NK-92 (cell line): ENCODE measurements around the gene APLP2.
"Not testable (repeated sequence)": the region's sequence is repeated elsewhere in the genome, so short reads cannot be mapped to it uniquely, and the experiment has no call there.

Experiments
- DNase-seq: peaks from one replicate; lab custom pipeline; 2025; ENCODE audit not compliant: unreplicated experiment; lab: John Stamatoyannopoulos, UW

The APLP2 gene

GRCh38 chr11:130165601-130166456 is 96.1 kb downstream of the APLP2 start:
- no peak for DNase-seq

GRCh38 chr11:130166457-130166784 is 96.7 kb downstream of the APLP2 start:
- no peak for DNase-seq

- DNase-seq: no peak
Measured at GRCh38 chr11:130167146-130167545, 97.5 kb downstream of the APLP2 start.

GRCh38 chr11:130168105-130168504 is 98.4 kb downstream of the APLP2 start:
- no peak for DNase-seq

- DNase-seq: no peak
Measured at GRCh38 chr11:130170345-130170744, 100.7 kb downstream of the APLP2 start.

- no peak for DNase-seq
Measured at GRCh38 chr11:130171534-130171933, 101.8 kb downstream of the APLP2 start.

GRCh38 chr11:130172001-130172400 is 102.3 kb downstream of the APLP2 start:
- DNase-seq: not testable (repeated sequence)

GRCh38 chr11:130174642-130175041 is 104.9 kb downstream of the APLP2 start:
- no peak for DNase-seq

- no peak for DNase-seq
Measured at GRCh38 chr11:130175898-130176297, 106.2 kb downstream of the APLP2 start.

GRCh38 chr11:130177782-130178181 is 108.1 kb downstream of the APLP2 start:
- no peak for DNase-seq

GRCh38 chr11:130178441-130179339 is 109.0 kb downstream of the APLP2 start:
- DNase-seq: no peak

GRCh38 chr11:130179396-130180306 is 110.0 kb downstream of the APLP2 start:
- no peak for DNase-seq

GRCh38 chr11:130180491-130180890 is 110.8 kb downstream of the APLP2 start:
- DNase-seq: no peak

GRCh38 chr11:130180896-130181294 is 111.2 kb downstream of the APLP2 start:
- no peak for DNase-seq

- no peak for DNase-seq
Measured at GRCh38 chr11:130181295-130182272, 111.9 kb downstream of the APLP2 start.

GRCh38 chr11:130183878-130184610 is 114.3 kb downstream of the APLP2 start:
- DNase-seq: no peak

GRCh38 chr11:130187096-130187495 is 117.4 kb downstream of the APLP2 start:
- no peak for DNase-seq

GRCh38 chr11:130188047-130188446 is 118.4 kb downstream of the APLP2 start:
- no peak for DNase-seq
